ENCODE data around the gene MEGF6. TPM values are rescaled to one million over a fixed set of nuclear protein-coding genes. Genes with fewer than 3 reads are reported as not detected.

The MEGF6 gene
- total RNA-seq, 1 donor from 2014 or later: 7.0 TPM

DNA sequence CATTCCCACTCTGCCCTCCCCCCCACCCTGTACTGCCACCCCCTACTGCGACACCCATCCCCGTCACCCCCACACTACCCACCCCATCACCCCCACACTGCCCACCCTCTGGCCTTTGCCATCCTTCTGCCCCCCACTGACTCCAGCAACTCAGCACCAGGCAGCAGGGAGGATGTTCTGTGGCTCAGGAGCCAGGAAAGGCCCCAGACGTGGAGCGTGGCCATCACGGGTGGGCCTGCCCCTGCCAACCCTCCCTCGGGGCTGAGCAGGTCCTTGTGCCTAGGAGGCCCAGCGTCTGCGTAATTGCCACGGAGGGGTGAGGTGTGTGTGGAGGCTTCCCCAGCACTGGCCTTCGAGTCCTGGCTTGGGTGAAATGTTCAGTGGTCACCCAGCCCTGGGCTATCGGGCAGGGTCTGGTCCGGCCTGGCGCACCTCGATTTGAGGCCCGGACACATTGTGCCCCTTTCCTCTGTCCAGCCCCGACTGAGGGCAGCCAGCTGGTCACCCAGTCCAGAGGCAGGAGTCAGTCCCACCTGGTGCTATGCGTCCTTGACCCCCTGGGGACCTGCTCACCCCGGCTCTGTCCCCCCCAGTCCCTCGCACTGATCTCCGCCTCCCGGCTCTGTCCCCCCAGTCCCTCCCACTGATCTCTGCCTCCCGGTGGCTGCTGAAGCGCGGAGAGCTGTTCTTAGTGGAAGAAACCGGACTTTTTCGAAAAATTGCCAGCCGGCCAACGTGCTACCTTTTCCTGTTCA is 133.9 kb downstream of the MEGF6 start:
- ATAC-seq (no peak), DNase-seq (ENCODE audit: missing footprints) (no peak)
- intact Hi-C loops (cut with DNase I): no loop called here

DNA sequence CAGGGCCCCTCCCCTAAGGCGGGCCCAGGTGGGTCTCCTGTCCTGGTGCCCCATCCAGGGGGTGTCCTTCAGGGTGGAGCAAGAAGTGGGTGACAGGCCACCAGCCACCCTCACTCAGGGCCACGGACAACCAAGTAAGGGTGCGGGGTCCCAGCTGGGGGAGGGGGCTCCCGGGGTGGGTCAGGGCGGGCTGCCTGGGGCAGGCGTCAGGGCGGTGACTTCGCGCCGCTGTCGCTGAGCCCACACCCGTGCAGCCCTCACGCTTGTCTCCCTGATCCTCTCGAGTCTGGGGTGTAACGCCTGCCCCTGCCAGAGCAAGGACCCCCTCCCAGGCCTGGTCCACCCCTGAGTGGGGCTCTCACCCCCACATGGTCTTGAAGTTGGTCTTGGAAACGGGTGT is 134.6 kb downstream of the MEGF6 start:
- no peak for ATAC-seq
- intact Hi-C loops (cut with DNase I): no loop called here
- DNase-seq (ENCODE audit: missing footprints): no peak

DNA sequence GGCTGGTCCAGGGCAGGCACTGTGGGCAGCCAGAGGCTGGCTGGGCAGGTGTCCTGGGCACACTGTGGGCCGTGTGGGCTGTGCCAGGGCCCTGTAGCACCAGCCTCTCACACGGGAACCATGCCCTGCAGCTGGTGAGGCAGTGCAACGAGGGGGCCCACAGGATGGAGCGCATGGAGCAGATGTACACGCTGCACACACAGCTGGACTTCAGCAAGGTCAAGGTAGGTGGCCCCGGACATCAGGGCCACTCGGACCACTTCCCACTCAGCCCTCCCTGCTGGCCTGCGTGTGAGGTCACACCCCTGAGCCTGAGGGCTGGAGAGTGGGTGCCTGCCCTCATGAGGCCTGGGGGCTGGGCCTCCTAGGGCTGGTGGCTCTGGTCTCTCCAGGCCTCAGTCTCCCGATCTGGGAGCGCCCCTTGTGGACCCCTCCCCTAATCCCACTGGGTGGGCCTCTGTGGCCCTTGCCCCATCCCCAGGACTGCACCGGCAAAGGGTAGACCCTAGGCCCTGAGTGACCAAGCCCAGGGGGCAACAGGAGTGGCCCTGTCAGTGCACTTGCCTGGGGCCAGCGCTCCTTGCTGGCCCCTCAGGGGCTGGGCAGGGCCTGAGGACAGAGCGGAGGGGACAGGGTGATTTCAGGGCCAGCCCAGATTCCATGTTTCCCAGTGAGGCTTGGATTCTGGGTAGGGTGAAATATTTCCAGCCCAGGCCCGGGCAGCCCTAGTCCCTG is 135.3 kb downstream of the MEGF6 start:
- intact Hi-C loops (cut with DNase I): no loop called here
- DNase-seq (ENCODE audit: missing footprints) (no peak), ATAC-seq (no peak)

DNA sequence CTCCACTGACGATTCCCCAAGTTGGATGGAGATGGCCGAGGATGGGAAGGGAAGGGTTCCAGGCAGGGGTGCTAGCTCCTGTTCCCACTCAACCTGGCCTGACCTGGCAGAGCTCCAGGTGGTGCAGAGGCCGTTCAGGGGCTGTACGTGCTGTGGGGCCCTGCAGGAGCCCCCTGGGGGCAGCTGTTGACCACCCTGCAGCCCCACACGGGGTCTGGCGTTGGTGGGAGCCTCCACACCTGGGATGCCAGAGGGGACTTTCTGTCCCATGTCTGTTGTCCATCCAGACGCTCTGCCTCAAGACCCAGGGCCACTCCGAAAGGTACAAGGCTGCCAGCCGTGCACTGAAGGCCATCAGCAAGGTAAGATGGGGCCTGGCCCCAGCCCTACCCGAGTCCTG is 136.9 kb downstream of the MEGF6 start:
- intact Hi-C loops (cut with DNase I): no loop called here
- DNase-seq (ENCODE audit: missing footprints): no peak
- ATAC-seq: no peak

DNA sequence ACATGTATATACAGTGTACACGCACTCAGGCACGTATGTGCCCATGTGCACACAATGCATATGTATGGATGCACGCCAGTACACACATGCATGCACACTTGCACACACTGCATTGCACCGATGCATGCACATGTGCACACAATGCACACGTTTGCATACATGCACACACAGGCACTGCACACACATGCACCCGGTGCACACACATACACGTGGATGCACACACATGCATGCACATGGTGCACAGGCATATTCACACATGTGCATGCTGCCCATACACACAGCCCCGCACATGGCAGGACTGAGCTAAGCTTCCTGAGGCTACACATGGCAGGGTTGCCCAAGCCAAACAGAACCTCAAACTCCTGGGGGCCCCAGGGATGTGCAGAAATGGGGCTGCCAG is 137.3 kb downstream of the MEGF6 start:
- intact Hi-C loops (cut with DNase I): no loop called here
- ATAC-seq: no peak
- no peak for DNase-seq (ENCODE audit: missing footprints)

DNA sequence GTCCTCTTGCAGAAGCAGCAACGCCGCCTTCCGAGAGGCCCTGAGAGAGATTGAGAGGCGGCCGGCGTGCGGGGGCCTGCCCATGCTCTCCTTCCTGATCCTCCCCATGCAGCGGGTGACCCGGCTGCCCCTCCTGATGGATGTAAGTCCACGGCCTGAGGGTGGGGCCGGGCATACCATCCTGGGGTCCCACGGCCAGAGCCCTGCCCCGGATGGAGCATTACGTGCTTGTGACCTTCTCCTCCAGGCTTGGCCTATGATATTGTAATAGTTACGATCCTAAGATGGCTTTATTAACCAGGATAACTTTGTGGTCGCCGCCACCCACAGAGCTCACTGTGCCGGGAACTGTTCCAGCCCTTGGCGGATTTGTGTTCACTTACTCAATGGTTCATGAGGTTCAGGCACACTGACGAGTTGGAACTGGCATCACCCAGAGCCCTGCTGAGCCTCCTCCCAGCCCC is 137.9 kb downstream of the MEGF6 start:
- intact Hi-C loops (cut with DNase I): loop anchor here (2.0 kb wide), 1 partner anchor 21 kb away; no protein-coding TSS in a partner anchor
- DNase-seq (ENCODE audit: missing footprints) (no peak), ATAC-seq (no peak)

DNA sequence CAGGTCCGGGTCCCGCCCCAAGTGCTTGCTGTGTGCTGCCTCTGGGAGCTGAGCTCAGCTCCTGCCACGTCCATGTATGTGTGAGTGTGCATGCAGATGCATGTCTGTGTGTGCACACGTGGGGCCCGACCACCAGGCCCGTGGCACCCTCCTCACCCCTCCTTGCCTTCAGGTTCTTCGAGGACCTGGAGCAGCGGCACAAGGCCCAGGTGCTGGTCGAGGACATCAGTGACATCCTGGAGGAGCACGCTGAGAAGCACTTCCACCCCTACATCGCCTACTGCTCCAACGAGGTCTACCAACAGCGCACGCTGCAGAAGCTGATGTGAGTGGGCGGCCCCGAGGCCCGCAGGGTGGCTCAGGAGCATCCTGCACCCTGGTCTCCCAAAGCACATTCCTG is 138.4 kb downstream of the MEGF6 start:
- no peak for DNase-seq (ENCODE audit: missing footprints)
- ATAC-seq: no peak
- intact Hi-C loops (cut with DNase I): loop anchor here (2.0 kb wide), 1 partner anchor 20 kb away; no protein-coding TSS in a partner anchor

DNA sequence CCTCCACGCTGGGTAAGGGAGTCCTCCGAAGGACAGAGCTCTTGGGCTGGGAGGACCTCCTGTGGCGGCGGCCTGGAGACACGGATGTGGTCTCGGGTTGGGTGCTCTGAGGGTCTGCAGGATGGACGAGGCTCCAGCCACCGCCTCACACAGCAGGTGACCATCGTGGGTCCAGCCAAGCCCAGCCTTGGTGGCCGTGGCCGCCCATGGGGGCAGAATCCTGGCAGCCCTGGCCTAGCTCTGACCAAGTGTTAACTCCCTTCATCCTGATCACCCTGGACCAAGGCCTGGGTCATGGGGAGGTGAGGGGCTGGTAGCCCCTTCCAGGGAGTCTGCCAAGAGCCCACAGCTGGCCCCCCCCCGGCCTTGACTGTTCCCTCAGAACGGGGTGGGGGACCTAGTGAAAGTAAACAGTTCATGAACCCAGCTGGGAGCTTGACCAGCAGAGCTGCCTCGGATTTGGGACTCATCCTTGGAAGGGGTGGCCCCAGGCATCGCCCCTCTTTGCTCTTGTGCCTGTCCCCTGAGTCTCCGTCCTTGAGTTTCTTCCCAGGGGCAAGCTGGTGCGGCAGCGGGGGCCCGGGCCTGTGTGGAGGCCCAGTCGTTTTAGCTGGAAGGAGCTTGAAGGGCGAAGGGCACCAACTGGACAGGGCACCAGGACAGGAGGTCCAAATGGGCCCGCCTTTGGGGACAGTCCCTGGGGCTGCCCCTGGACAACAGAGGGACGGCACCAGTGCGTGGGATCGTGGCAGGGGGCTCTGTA is 139.0 kb downstream of the MEGF6 start:
- ATAC-seq (no peak), DNase-seq (ENCODE audit: missing footprints) (peak; percentile 66)
- intact Hi-C loops (cut with DNase I): loop anchor here (2.0 kb wide), 1 partner anchor 19 kb away; no protein-coding TSS in a partner anchor

DNA sequence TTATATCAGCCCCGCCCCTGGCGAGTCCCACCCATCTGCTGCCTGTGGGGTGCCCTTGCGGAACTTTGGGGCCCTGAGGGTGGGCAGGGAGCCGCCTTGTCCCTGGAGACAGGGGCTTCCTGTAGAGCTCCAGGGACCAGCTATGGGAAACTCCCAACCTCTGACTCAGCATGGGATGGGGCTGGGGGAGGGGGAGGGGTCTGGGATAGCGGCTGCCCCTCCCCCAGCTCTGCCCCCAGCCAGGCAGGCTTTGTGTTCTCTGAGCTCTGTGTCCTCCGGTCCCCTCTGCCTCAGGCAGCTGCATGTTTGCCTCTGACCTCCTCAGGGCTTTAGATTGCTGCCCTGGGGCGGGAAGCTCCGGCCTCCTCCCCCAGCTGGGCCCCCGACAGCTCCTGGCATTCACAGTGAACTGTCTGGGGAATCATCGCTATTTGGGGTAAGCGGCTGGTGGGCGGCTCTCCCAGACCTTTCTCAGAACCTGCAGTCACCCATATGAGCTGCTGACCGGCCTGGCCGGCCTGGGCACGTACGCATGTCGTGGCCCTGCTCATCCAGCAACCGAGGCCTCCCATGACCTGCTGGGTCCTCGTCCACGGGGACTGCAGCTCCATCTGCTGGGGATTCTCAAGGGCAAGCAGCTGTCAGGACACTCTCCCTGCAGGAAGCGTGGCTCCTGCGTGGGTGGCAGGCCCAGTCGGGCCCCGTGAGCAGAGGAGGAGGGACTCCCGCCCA is 139.8 kb downstream of the MEGF6 start:
- intact Hi-C loops (cut with DNase I): loop anchor here (2.0 kb wide), 1 partner anchor 19 kb away; no protein-coding TSS in a partner anchor
- DNase-seq (ENCODE audit: missing footprints) (peak; percentile 62), ATAC-seq (peak; percentile 68)

DNA sequence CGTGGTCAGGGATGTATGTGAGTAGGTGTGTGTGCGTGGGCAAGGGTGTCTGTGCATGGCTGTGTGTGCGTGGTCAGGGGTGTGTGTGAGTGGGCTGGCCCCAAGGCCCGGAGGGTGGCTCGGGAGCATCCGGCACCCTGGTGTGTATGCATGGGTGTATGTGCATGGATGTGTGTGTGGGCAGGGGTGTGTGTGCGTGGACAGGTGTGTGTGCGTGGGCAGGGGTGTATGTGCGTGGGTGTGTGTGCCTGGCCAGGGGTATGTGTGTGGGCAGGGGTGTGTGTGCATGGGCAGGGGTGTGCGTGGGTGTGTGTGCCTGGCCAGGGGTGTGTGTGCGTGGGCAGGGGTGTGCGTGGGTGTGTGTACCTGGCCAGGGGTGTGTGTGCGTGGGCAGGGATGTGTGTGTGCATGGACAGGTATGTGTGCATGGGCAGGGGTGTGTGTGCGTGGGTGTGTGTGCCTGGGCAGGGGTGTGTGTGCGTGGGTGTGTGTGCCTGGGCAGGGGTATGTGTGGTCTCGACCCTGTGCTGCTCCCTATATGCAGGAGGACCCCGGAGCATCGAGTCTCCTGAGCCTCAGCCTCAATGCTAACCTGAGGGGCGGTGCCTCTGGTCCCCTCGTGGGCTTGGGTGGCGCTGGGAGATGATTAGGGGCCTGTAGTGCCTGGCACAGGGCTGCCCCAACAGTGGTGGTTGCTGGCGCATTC is 140.5 kb downstream of the MEGF6 start:
- DNase-seq (ENCODE audit: missing footprints): peak; percentile 39
- intact Hi-C loops (cut with DNase I): no loop called here
- no peak for ATAC-seq

DNA sequence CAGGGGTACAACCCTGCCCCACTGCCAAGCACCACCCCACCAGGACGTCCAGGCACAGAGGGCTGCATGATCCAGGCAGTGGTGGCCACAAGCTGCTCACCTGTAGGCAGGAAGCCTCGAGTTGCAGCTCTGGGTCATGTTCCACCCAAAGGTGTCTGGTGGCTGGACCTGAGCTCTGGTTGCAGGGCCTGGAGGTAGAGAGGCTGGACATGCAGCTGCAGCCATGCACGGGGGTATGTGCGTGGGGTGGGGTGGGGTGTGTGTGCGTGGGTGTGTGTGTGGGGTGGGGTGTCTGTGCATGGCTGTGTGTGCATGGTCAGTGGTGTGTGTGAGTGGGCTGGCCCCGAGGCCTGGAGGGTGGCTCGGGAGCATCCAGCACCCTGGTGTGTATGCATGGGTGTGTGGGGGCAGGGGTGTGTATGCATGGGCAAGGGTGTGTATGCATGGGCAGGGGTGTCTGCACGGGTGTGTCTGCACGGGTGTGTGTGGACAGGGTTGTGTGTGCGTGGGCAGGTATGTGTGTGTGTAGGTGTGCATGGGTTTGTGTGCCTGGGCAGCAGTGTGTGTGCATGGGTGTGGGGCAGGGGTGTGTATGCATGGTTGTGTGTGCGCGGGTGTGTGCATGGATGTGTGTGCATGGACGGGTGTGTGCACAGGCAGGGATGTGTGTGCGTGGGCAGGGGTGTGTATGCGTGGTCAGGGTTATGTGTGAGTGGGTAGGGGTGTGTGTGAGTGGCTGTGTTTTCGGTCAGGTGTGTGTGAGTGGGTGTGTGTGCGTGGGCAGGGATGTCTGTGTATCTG is 141.3 kb downstream of the MEGF6 start:
- no peak for ATAC-seq
- DNase-seq (ENCODE audit: missing footprints): peak; percentile 31
- intact Hi-C loops (cut with DNase I): no loop called here

DNA sequence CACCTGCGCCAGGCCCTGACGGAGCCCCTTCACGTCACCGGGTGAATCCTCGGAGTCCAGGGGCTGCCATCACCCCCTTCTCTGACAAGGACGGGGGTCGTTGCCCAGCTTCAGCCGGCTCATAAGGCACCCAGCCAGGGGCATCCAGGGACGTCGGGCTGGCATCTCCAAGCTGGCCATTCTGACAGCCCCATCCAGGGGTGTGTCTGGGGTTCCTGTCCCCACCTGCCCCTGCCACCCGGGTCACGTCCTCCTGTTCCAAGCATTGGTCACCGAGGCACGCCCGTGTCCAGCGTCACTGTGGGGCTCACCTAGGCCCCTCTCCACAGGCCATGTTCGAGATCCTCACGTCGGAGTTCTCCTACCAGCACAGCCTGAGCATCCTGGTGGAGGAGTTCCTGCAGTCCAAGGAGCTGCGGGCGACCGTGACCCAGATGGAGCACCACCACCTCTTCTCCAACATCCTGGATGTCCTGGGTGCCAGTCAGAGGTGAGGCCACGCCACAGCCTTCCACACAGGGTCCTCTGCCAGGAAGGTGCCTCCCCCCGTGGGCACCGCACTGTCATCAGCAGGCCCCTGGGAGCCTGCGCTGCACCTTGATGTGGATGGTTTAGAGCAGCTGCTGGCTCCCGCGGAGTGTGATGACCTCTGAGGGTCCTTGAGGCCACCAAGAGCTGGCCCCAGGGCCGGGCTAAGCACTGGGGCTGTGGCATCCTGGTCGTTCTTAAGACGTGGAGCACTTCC is 142.0 kb downstream of the MEGF6 start:
- DNase-seq (ENCODE audit: missing footprints) (peak; percentile 62), ATAC-seq (no peak)
- intact Hi-C loops (cut with DNase I): no loop called here

DNA sequence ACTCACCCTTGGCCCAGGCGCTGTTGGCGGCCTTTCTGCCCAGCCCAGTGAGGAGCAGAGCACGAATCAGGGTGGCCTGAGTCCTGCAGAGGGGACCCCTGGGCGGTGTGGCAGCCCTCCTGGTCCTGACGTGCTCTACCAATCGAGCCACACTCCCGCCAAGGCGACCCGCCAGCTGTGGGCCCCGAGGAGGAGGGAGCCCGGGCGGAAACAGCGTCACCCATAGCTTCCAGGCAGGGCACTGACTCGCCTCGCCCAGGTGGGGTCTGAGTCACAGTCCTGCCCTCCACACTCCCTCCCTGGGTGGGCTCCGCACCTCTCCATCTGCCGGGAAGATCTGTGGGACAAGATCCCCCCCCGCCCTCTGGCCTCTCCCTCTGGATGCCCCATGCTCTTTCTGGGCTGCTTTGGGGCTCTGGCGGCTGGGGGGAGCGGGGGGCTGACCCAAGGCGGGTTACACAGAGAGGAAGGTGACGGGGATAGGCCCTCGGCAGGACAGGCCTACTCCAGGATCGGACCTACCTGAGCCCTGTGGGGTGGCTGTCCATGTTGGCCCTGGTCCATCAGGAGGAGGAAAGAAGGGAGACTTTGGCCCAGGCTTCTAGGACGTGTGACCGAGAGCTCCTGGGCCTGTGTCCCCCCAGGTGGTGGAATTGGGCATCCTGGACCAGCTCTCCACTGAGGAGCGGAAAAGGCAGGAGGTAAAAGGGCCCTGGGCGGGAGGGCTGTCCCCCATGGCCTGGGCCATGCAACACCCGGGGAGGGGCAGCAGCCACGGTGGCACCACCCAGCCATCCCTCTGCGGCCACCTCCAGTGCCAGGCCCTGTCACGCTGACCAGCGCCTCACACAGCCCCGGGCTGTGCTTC is 142.8 kb downstream of the MEGF6 start:
- DNase-seq (ENCODE audit: missing footprints) (peak; percentile 42), ATAC-seq (no peak)
- intact Hi-C loops (cut with DNase I): no loop called here

DNA sequence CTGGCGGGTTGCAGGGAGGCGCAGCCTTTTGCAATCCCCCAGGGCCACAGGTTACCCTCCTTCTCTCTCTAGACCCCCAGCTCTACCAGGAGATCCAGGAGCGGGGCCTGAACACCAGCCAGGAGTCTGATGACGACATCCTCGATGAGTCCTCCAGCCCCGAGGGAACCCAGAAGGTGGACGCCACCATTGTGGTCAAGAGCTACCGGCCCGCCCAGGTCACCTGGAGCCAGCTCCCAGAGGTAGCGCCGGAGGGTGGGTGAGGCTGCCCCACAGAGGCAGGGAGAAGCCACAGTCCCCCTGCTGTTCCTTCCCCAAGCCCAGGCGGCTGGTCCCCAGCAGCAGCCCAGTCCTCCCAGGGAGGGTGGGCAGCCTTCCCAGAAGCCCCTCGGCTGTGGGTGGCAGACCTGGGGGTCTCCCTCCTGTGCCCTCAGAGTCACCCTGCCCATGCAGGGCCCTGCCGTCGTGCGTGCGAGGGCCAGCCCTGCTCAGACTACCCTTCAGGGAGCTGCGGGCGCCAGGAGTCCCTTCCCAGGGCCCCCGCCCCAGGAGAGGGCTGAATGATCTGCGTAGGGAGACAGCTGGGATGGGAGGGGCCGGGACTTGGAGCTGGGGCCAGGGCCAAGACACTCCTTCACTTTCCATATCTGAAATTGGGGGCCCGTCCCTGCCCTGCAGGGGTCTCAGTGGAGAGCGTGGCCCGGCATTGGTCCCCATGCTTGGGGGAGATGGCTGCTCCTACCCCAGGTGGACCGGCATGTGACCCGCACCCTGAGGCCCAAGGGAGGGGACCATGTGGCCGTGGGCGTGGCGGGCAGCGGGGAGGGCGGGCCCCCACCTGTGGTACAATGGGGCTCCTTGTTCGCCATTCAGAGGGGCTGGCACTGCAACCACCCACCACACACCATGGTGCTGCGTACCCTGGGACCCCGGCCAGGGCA is 143.9 kb downstream of the MEGF6 start:
- ATAC-seq (no peak), DNase-seq (ENCODE audit: missing footprints) (peak; percentile 47)
- intact Hi-C loops (cut with DNase I): no loop called here

Data from Right ventricle myocardium inferior (tissue), 1 donor.